Activated T-cell treated with anti-CD3 and anti-CD28 coated beads, Interleukin-2, amount 50 U/mL, for 4 hours (primary cell): Measurements from ENCODE around the gene TUSC7. TPM values are rescaled to one million over a fixed set of nuclear protein-coding genes. Genes with fewer than 3 reads are reported as not detected.

ENCODE experiments used
- ATAC-seq, 2 donors: fragments of 200-7000 bp; cut with Tn5 transposase; one replicate each; pipeline ENCODE4 v1.10.0; 2021
- DNase-seq: peaks from one replicate; pipeline ENCODE4 v3.0.0-alpha.2; 2020
- H3K27me3 Mint-ChIP-seq: one replicate; pipeline ENCODE4 v1.8.0; 2021; ENCODE audit warnings: low read depth, mixed read lengths
- H3K36me3 Mint-ChIP-seq: one replicate; pipeline ENCODE4 v1.8.0; 2022; ENCODE audit warnings: mixed read lengths; ENCODE audit not compliant: insufficient read depth
- H3K4me1 Mint-ChIP-seq: one replicate; pipeline ENCODE4 v1.8.0; 2021; ENCODE audit warnings: low read depth, mixed read lengths
- H3K4me3 Mint-ChIP-seq: one replicate; pipeline ENCODE4 v1.8.0; 2021; ENCODE audit warnings: mild to moderate bottlenecking, moderate library complexity, mixed read lengths
- H3K9me3 Mint-ChIP-seq: one replicate; pipeline ENCODE4 v1.8.0; 2021; ENCODE audit warnings: mixed read lengths
- total RNA-seq, 3 donors: library from RNA; stranded (reverse); gene quantifications; one replicate each; pipeline ENCODE4 v1.2.1, GENCODE V29; 2021

The TUSC7 gene
- total RNA-seq = not detected

GRCh38 chr3:116709479-116709878 is at the start of gene TUSC7:
TUSC7 (plus strand) TSS chr3:116709779.
- H3K27me3 Mint-ChIP-seq = no peaks in the 10 kb centered on the region
- no peaks in the 10 kb centered on the region for H3K36me3 Mint-ChIP-seq
- H3K9me3 Mint-ChIP-seq = no peaks in the 10 kb centered on the region
- ATAC-seq (no peak), DNase-seq (no peak)
- no peak within 1 kb of the TSS for H3K4me3 Mint-ChIP-seq
- no peaks in the 10 kb centered on the region for H3K4me1 Mint-ChIP-seq

- Mint-ChIP-seq H3K4me1 (no peaks in the 10 kb centered on the region), H3K27me3 (no peaks in the 10 kb centered on the region), H3K36me3 (no peaks in the 10 kb centered on the region), H3K9me3 (no peaks in the 10 kb centered on the region), H3K4me3 (no peak overlapping the region)
- no peak for DNase-seq
- no peak for ATAC-seq
These were observed 48.4 kb upstream of the TUSC7 start for GRCh38 chr3:116661196-116661595.

GRCh38 chr3:116663161-116664110 is 46.1 kb upstream of the TUSC7 start:
- ATAC-seq = no peak
- Mint-ChIP-seq H3K9me3 (peaks cover 5% of the 10 kb centered on the region), H3K36me3 (no peaks in the 10 kb centered on the region), H3K27me3 (no peaks in the 10 kb centered on the region), H3K4me3 (no peak overlapping the region), H3K4me1 (no peaks in the 10 kb centered on the region)
- no peak for DNase-seq

GRCh38 chr3:116667324-116667723 is 42.3 kb upstream of the TUSC7 start:
- no peaks in the 10 kb centered on the region for H3K4me1 Mint-ChIP-seq

GRCh38 chr3:116667791-116668190 is 41.8 kb upstream of the TUSC7 start:
- Mint-ChIP-seq H3K27me3 (no peaks in the 10 kb centered on the region), H3K9me3 (peaks cover 5% of the 10 kb centered on the region), H3K36me3 (no peaks in the 10 kb centered on the region), H3K4me1 (no peaks in the 10 kb centered on the region), H3K4me3 (no peak overlapping the region)
- DNase-seq = no peak
- no peak for ATAC-seq

More at GRCh38 chr3:116667324-116667723, 42.3 kb upstream of the TUSC7 start:
- H3K4me3 Mint-ChIP-seq = no peak overlapping the region
- ATAC-seq (no peak), DNase-seq (no peak)
- H3K27me3 Mint-ChIP-seq = no peaks in the 10 kb centered on the region
- H3K36me3 Mint-ChIP-seq = no peaks in the 10 kb centered on the region
- H3K9me3 Mint-ChIP-seq = peaks cover 5% of the 10 kb centered on the region

- H3K36me3 Mint-ChIP-seq = no peaks in the 10 kb centered on the region
- H3K4me3 Mint-ChIP-seq = no peak overlapping the region
- DNase-seq = no peak
- H3K9me3 Mint-ChIP-seq = peaks cover 5% of the 10 kb centered on the region
- no peak for ATAC-seq
- H3K4me1 Mint-ChIP-seq = no peaks in the 10 kb centered on the region
- no peaks in the 10 kb centered on the region for H3K27me3 Mint-ChIP-seq
These were observed 40.0 kb upstream of the TUSC7 start for GRCh38 chr3:116669576-116669975.

GRCh38 chr3:116671151-116671550 is 38.4 kb upstream of the TUSC7 start:
- H3K27me3 Mint-ChIP-seq = no peaks in the 10 kb centered on the region

GRCh38 chr3:116678853-116679252 is 30.7 kb upstream of the TUSC7 start:
- no peak overlapping the region for H3K4me3 Mint-ChIP-seq
- no peaks in the 10 kb centered on the region for H3K4me1 Mint-ChIP-seq
- no peaks in the 10 kb centered on the region for H3K27me3 Mint-ChIP-seq
- DNase-seq = no peak
- no peak for ATAC-seq
- peaks cover 7% of the 10 kb centered on the region for H3K9me3 Mint-ChIP-seq
- H3K36me3 Mint-ChIP-seq = no peaks in the 10 kb centered on the region

More at GRCh38 chr3:116671151-116671550, 38.4 kb upstream of the TUSC7 start:
- Mint-ChIP-seq H3K9me3 (peaks cover 10% of the 10 kb centered on the region), H3K36me3 (no peaks in the 10 kb centered on the region), H3K4me1 (no peaks in the 10 kb centered on the region), H3K4me3 (no peak overlapping the region)
- ATAC-seq = no peak
- DNase-seq = no peak

- Mint-ChIP-seq H3K4me1 (no peaks in the 10 kb centered on the region), H3K36me3 (no peaks in the 10 kb centered on the region)
These were observed 18.5 kb upstream of the TUSC7 start for GRCh38 chr3:116691041-116691440.

GRCh38 chr3:116701070-116701469 is 8.5 kb upstream of the TUSC7 start:
- no peaks in the 10 kb centered on the region for H3K9me3 Mint-ChIP-seq
- H3K4me3 Mint-ChIP-seq = no peak overlapping the region
- DNase-seq (no peak), ATAC-seq (no peak)
- H3K36me3 Mint-ChIP-seq = no peaks in the 10 kb centered on the region
- no peaks in the 10 kb centered on the region for H3K4me1 Mint-ChIP-seq
- H3K27me3 Mint-ChIP-seq = no peaks in the 10 kb centered on the region

More at GRCh38 chr3:116691041-116691440, 18.5 kb upstream of the TUSC7 start:
- DNase-seq (no peak), ATAC-seq (no peak)
- peaks cover 5% of the 10 kb centered on the region for H3K9me3 Mint-ChIP-seq
- H3K4me3 Mint-ChIP-seq = no peak overlapping the region
- H3K27me3 Mint-ChIP-seq = no peaks in the 10 kb centered on the region

- Mint-ChIP-seq H3K4me1 (no peaks in the 10 kb centered on the region), H3K27me3 (no peaks in the 10 kb centered on the region), H3K36me3 (no peaks in the 10 kb centered on the region), H3K9me3 (no peaks in the 10 kb centered on the region), H3K4me3 (no peak overlapping the region)
- no peak for DNase-seq
- no peak for ATAC-seq
These were observed 7.2 kb upstream of the TUSC7 start for GRCh38 chr3:116702334-116702733.

- no peak overlapping the region for H3K4me3 Mint-ChIP-seq
- no peaks in the 10 kb centered on the region for H3K4me1 Mint-ChIP-seq
- no peaks in the 10 kb centered on the region for H3K27me3 Mint-ChIP-seq
- no peaks in the 10 kb centered on the region for H3K9me3 Mint-ChIP-seq
- no peak for ATAC-seq
- no peaks in the 10 kb centered on the region for H3K36me3 Mint-ChIP-seq
- DNase-seq = no peak
These were observed 2.0 kb upstream of the TUSC7 start for GRCh38 chr3:116707531-116707930.

GRCh38 chr3:116716490-116716889 is 6.9 kb downstream of the TUSC7 start:
- Mint-ChIP-seq H3K4me1 (no peaks in the 10 kb centered on the region), H3K9me3 (peaks cover 8% of the 10 kb centered on the region), H3K4me3 (no peak overlapping the region), H3K27me3 (no peaks in the 10 kb centered on the region), H3K36me3 (no peaks in the 10 kb centered on the region)
- ATAC-seq (no peak), DNase-seq (no peak)

GRCh38 chr3:116717566-116717965 is 8.0 kb downstream of the TUSC7 start:
- Mint-ChIP-seq H3K9me3 (peaks cover 8% of the 10 kb centered on the region), H3K4me1 (no peaks in the 10 kb centered on the region), H3K27me3 (no peaks in the 10 kb centered on the region), H3K36me3 (no peaks in the 10 kb centered on the region), H3K4me3 (no peak overlapping the region)
- DNase-seq (no peak), ATAC-seq (no peak)

GRCh38 chr3:116728454-116728853 is 18.9 kb downstream of the TUSC7 start:
- Mint-ChIP-seq H3K4me3 (no peak overlapping the region), H3K36me3 (no peaks in the 10 kb centered on the region), H3K27me3 (no peaks in the 10 kb centered on the region), H3K4me1 (no peaks in the 10 kb centered on the region), H3K9me3 (no peaks in the 10 kb centered on the region)
- DNase-seq = no peak
- ATAC-seq = no peak
